ENCODE data around the gene ARMH3. TPM values are rescaled to one million over a fixed set of nuclear protein-coding genes. Genes with fewer than 3 reads are reported as not detected.

Gene ARMH3
- total RNA-seq, 2 donors from 2014 or later = 5.6 to 8.3 TPM

DNA sequence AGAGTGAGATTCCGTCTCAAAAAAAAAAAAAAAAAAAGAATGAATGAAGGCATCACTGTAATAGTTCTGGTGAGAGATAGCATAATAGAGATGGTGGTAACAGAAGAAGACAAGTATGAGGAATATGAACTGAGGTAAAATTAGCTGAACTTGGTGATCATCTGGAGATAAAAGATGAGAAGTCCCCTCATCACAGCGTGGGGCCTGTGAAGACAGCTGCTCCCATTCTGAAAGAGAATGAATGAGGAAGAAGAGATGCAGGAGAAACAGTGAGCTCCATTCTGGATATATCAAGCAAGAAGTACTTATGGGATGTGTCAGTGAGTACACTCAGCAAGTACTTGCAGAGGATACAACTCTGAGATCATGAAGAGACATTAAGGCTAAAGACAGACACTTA is 28.7 kb downstream of the ARMH3 start:
- DNase-seq = no peak
- Histone ChIP-seq H3K4me1 (no peaks in the 10 kb centered on the region), H3K9me3 (no peaks in the 10 kb centered on the region), H3K36me3 (replicated peaks in 1 of 2; ENCODE audit: insufficient read depth in 1 of 2, low read depth in 2 of 2) (peaks cover 0 to 21% of the 10 kb centered on the region in 2 donors), H3K27ac (no peak overlapping the region), H3K4me3 (no peak overlapping the region), H3K27me3 (no peaks in the 10 kb centered on the region)
- 88 to 92% methylated on average over 2 of the region's 2 CpGs for WGBS, 2 donors
- intact Hi-C loops (cut with DNase I) = no loop called here
- ATAC-seq = no peak
- TF ChIP-seq, protein P1, sequence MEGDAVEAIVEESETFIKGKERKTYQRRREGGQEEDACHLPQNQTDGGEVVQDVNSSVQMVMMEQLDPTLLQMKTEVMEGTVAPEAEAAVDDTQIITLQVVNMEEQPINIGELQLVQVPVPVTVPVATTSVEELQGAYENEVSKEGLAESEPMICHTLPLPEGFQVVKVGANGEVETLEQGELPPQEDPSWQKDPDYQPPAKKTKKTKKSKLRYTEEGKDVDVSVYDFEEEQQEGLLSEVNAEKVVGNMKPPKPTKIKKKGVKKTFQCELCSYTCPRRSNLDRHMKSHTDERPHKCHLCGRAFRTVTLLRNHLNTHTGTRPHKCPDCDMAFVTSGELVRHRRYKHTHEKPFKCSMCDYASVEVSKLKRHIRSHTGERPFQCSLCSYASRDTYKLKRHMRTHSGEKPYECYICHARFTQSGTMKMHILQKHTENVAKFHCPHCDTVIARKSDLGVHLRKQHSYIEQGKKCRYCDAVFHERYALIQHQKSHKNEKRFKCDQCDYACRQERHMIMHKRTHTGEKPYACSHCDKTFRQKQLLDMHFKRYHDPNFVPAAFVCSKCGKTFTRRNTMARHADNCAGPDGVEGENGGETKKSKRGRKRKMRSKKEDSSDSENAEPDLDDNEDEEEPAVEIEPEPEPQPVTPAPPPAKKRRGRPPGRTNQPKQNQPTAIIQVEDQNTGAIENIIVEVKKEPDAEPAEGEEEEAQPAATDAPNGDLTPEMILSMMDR (IDR thresholded peaks at IDR 0.05) = no peak
- no peak for TF ChIP-seq POLR2A (IDR thresholded peaks at IDR 0.05)

DNA sequence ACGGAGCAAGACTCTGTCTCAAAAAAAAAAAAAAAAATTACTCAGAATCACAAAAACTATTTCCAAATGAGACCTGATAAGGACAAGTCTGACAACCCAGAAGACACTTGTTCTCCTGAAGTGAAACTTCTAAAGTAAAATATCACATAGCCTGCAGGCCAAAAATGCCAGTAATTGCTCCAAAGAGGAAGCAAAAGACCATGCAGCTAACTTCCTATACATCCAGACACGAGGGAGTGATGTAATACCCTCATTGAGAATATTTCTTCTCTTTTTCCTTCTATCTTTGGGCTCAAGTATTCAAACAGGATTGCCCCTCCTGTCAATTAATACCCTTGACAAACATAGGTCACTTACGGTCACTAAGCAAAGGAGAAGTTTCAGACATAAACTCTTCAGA is 31.2 kb downstream of the ARMH3 start:
- no peak overlapping the region for H3K27ac ChIP-seq
- H3K4me1 ChIP-seq = no peaks in the 10 kb centered on the region
- intact Hi-C loops (cut with DNase I) = no loop called here
- no peaks in the 10 kb centered on the region for H3K27me3 ChIP-seq
- no peak for DNase-seq
- WGBS, 2 donors = 55 to 93% methylated on average over 3 of the region's 3 CpGs
- peaks cover 0 to 21% of the 10 kb centered on the region in 2 donors for H3K36me3 ChIP-seq (replicated peaks in 1 of 2; ENCODE audit: insufficient read depth in 1 of 2, low read depth in 2 of 2)
- no peak overlapping the region for H3K4me3 ChIP-seq
- no peak for ATAC-seq
- no peaks in the 10 kb centered on the region for H3K9me3 ChIP-seq
- no peak for TF ChIP-seq POLR2A (IDR thresholded peaks at IDR 0.05)
- TF ChIP-seq, protein P1 (IDR thresholded peaks at IDR 0.05) = no peak

DNA sequence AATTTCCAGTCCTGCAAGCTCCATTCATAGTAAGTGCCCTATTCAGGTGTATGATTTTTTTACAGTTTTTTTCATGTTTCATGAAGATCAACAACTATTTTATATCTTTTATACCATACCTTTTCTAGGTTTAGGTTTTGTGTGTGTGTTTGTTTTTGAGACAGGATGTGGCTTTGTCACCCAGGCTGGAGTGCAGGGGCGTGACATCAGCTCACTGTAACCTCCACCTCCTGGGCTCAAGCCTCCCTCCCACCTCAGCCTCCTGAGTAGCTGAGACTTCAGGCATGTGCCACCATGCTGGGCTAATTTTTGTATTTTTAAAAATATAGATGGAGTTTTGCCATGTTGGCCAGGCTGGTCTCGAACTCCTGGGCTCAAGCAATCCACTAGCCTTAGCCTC is 35.0 kb downstream of the ARMH3 start:
- peaks cover 0 to 13% of the 10 kb centered on the region in 2 donors for H3K36me3 ChIP-seq (replicated peaks in 1 of 2; ENCODE audit: insufficient read depth in 1 of 2, low read depth in 2 of 2)
- WGBS, 2 donors = 97 to 100% methylated on average over 2 of the region's 2 CpGs

DNA sequence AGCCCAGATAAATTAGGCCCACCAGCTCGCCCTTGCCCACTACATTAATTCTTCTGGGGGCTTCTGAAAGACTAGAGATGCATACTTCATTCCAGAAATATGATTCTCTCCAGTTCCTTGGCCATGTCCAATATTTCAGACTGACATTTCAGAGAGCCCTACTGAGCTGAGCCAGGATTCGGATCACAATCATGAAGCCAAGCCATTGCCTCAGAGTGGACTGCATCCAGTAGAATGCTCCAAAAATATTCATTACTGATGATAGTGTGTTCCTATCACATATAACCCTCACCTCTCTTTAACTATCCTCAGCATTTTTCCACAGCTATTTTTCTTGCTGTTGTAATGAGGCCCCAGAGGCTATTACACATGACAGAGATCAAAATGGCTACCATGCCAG is 38.7 kb downstream of the ARMH3 start:
- intact Hi-C loops (cut with DNase I) = loop anchor here (10.0 kb wide), 2 partner anchors 122 to 182 kb away; no protein-coding TSS in a partner anchor
- Histone ChIP-seq H3K27me3 (no peaks in the 10 kb centered on the region), H3K36me3 (replicated peaks in 1 of 2; ENCODE audit: insufficient read depth in 1 of 2, low read depth in 2 of 2) (peaks cover 0 to 6% of the 10 kb centered on the region in 2 donors), H3K9me3 (no peaks in the 10 kb centered on the region), H3K4me1 (no peaks in the 10 kb centered on the region), H3K27ac (no peak overlapping the region), H3K4me3 (no peak overlapping the region)
- ATAC-seq (no peak), DNase-seq (no peak)
- TF ChIP-seq POLR2A (IDR thresholded peaks at IDR 0.05) = no peak
- TF ChIP-seq, protein P1 (IDR thresholded peaks at IDR 0.05) = no peak
- 78 to 96% methylated on average over 2 of the region's 2 CpGs for WGBS, 2 donors

More for the DNA sequence above, 35.0 kb downstream of the ARMH3 start:
- ATAC-seq (no peak), DNase-seq (no peak)
- intact Hi-C loops (cut with DNase I) = no loop called here
- Histone ChIP-seq H3K27ac (no peak overlapping the region), H3K4me3 (no peak overlapping the region), H3K4me1 (no peaks in the 10 kb centered on the region), H3K27me3 (no peaks in the 10 kb centered on the region), H3K9me3 (no peaks in the 10 kb centered on the region)
- no peak for TF ChIP-seq POLR2A (IDR thresholded peaks at IDR 0.05)
- TF ChIP-seq, protein P1 (IDR thresholded peaks at IDR 0.05) = no peak

DNA sequence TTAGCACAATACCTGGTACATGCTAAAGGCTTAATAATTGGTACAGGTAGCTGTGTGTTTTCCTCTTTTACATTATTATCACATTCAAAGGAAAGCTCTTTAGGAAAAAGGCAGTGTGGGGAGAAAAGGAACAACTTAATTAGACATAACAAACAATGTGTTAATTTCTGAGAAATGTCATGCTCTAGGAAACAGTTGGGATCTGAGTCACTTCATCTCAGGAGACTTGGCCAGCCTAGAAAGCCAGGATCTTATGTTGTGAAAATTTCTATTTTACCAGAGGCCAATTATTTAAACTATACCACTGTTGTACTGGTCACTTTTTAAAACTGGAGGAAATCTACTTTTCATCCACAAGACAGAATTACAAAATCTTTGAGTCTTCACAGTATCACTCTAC is 39.6 kb downstream of the ARMH3 start:
- ATAC-seq (no peak), DNase-seq (no peak)
- no peak overlapping the region for H3K4me3 ChIP-seq
- H3K9me3 ChIP-seq = no peaks in the 10 kb centered on the region
- TF ChIP-seq, protein P1 (IDR thresholded peaks at IDR 0.05) = no peak
- TF ChIP-seq POLR2A (IDR thresholded peaks at IDR 0.05) = no peak
- intact Hi-C loops (cut with DNase I) = loop anchor here (10.0 kb wide), 2 partner anchors 122 to 182 kb away; no protein-coding TSS in a partner anchor
- H3K27me3 ChIP-seq = no peaks in the 10 kb centered on the region
- H3K4me1 ChIP-seq = no peaks in the 10 kb centered on the region
- no peak overlapping the region for H3K27ac ChIP-seq
- peaks cover 0 to 6% of the 10 kb centered on the region in 2 donors for H3K36me3 ChIP-seq (replicated peaks in 1 of 2; ENCODE audit: insufficient read depth in 1 of 2, low read depth in 2 of 2)

Data from body of pancreas (tissue), 4 donors.